Skin of body (tissue), 2 donors: ENCODE measurements around the gene ADGRL2. TPM values are rescaled to one million over a fixed set of nuclear protein-coding genes. Genes with fewer than 3 reads are reported as not detected.

Experiments used
- DNase-seq: peaks from one replicate; lab custom pipeline; 2025; lab: John Stamatoyannopoulos, UW
- total RNA-seq: library from RNA; depleted of rRNA; stranded (reverse); fragments of >200 nt; gene quantifications from one replicate; pipeline ENCODE4 v1.2.3, GENCODE V29; 2014

Gene ADGRL2
- 172 TPM for total RNA-seq

- DNase-seq: peak; percentile 94
Observed at GRCh38 chr1:81800695-81801650, at the start of gene ADGRL2. ADGRL2 (plus strand) TSS chr1:81800934; CDS start chr1:81836985, 36,051 bp downstream.

- no peak for DNase-seq
Observed at GRCh38 chr1:81752840-81753239, 47.9 kb upstream of the ADGRL2 start.

- DNase-seq: no peak
Observed at GRCh38 chr1:81754424-81754823, 46.3 kb upstream of the ADGRL2 start.

GRCh38 chr1:81756872-81757271 is 43.9 kb upstream of the ADGRL2 start:
- DNase-seq: no peak

GRCh38 chr1:81757398-81758020 is 43.2 kb upstream of the ADGRL2 start:
- no peak for DNase-seq

GRCh38 chr1:81758181-81758580 is 42.6 kb upstream of the ADGRL2 start:
- no peak for DNase-seq

- DNase-seq: no peak
Observed at GRCh38 chr1:81760477-81761097, 40.1 kb upstream of the ADGRL2 start.

GRCh38 chr1:81775510-81775909 is 25.2 kb upstream of the ADGRL2 start:
- no peak for DNase-seq

GRCh38 chr1:81780705-81781454 is 19.9 kb upstream of the ADGRL2 start:
- no peak for DNase-seq

- no peak for DNase-seq
Observed at GRCh38 chr1:81781749-81782148, 19.0 kb upstream of the ADGRL2 start.

GRCh38 chr1:81792184-81792583 is 8.6 kb upstream of the ADGRL2 start:
- DNase-seq: no peak

GRCh38 chr1:81797701-81798100 is 3.0 kb upstream of the ADGRL2 start:
- peak; percentile 48 for DNase-seq

GRCh38 chr1:81799939-81800694 is 617 bp upstream of the ADGRL2 start:
- peak; percentile 87 for DNase-seq

- peak; percentile 24 for DNase-seq
Observed at GRCh38 chr1:81801651-81802456, 1.1 kb downstream of the ADGRL2 start.

GRCh38 chr1:81802457-81802706 is 1.6 kb downstream of the ADGRL2 start:
- no peak for DNase-seq

- peak; percentile 51 for DNase-seq
Observed at GRCh38 chr1:81802707-81803430, 2.1 kb downstream of the ADGRL2 start.

GRCh38 chr1:81803431-81804110 is 2.8 kb downstream of the ADGRL2 start:
- DNase-seq: peak; percentile 47

- DNase-seq: no peak
Observed at GRCh38 chr1:81804312-81804711, 3.6 kb downstream of the ADGRL2 start.
